Stimulated activated naive CD8-positive, alpha-beta T cell treated with anti-CD3 and anti-CD28 coated beads, Interleukin-15, amount 100 ng/mL, for 72 hours (primary cell): ENCODE data around the gene HDAC6.

ENCODE experiments used
- ATAC-seq: fragments of 150-1000 bp; cut with Tn5 transposase; 2 replicates; pipeline ENCODE4 v1.10.0; 2021; ENCODE audit warnings: mild to moderate bottlenecking, moderate library complexity
- DNase-seq, 2 donors: peaks; one replicate each; pipeline ENCODE4 v3.0.0; 2021 to 2022
- H3K27ac Mint-ChIP-seq, 2 donors: one replicate each; pipeline ENCODE4 v1.8.0; 2022; ENCODE audit warnings: mild to moderate bottlenecking in 2 of 2, mixed read lengths in 2 of 2, moderate library complexity in 2 of 2
- H3K27me3 Mint-ChIP-seq: one replicate; pipeline ENCODE4 v1.8.0; 2022; ENCODE audit warnings: mixed read lengths
- H3K4me1 Mint-ChIP-seq: one replicate; pipeline ENCODE4 v1.8.0; 2022; ENCODE audit warnings: mild to moderate bottlenecking, mixed read lengths
- H3K4me3 Mint-ChIP-seq, 2 donors: one replicate each; pipeline ENCODE4 v1.8.0; 2022; ENCODE audit warnings: mild to moderate bottlenecking in 2 of 2, mixed read lengths in 2 of 2, moderate library complexity in 1 of 2
- H3K9me3 Mint-ChIP-seq, 2 donors: one replicate each; pipeline ENCODE4 v1.8.0; 2022; ENCODE audit warnings: mixed read lengths in 2 of 2

The HDAC6 gene

DNA sequence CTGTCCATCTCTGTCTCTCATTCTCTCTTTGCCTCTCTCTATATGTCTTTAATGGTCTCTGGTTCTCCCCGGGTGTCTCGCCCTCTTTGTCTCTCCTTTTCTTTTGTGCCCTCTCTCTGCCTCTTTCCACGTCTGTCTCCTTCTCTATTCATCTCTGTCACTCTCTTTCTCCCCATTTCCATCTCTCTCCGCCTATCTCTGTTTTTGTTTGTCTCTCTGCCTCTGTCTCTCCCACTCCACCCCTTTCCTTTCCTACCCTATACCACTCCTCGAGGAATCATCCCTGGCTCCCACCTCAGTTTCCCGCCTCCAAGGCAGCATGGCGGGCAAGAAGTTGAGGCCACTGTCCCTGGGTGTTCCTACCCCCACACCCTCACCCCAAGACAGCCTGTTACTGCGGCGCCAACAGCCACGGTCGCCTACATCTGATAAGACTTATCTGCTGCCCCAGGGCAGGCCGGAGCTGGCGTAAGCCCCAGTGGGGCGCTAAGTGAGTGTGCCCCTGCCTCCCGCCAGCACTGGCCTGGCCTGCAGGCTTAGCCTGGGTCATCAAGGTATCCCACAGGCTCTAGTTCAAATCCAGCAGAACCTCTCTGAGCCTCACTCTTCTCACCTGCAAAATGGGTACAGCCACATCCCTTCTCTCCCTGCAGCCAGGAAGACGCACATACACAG lies 16.2 kb upstream of the HDAC6 start:
- Mint-ChIP-seq H3K4me1 (peaks cover 19% of the 10 kb centered on the region), H3K27ac (peak overlapping the region; percentile 1 to 40), H3K9me3 (no peaks in the 10 kb centered on the region), H3K4me3 (no peak overlapping the region), H3K27me3 (no peaks in the 10 kb centered on the region)
- ATAC-seq (no peak), DNase-seq (no peak)

- Mint-ChIP-seq H3K27ac (peak within 1 kb of the TSS; percentile 23 to 48), H3K9me3 (no peaks in the 10 kb centered on the region), H3K4me3 (no peak within 1 kb of the TSS), H3K27me3 (no peaks in the 10 kb centered on the region), H3K4me1 (peaks cover 19% of the 10 kb centered on the region)
- ATAC-seq (no peak), DNase-seq (no peak)
Observed at GRCh38 chrX:48786341-48786800, 15.5 kb upstream of the HDAC6 start, which contains the start of gene GATA1. Gene GATA1, plus strand, starts transcription at chrX:48786590. Its CDS starts 4,520 bp downstream, at chrX:48791110.

- no peaks in the 10 kb centered on the region for H3K9me3 Mint-ChIP-seq
- ATAC-seq: no peak
- peaks cover 19% of the 10 kb centered on the region for H3K4me1 Mint-ChIP-seq
- no peak overlapping the region for H3K4me3 Mint-ChIP-seq
- DNase-seq: no peak
- H3K27ac Mint-ChIP-seq: peak overlapping the region in 1 of 2 donors; percentile 48
- H3K27me3 Mint-ChIP-seq: no peaks in the 10 kb centered on the region
Observed at GRCh38 chrX:48786825-48787504, 14.9 kb upstream of the HDAC6 start.

DNA sequence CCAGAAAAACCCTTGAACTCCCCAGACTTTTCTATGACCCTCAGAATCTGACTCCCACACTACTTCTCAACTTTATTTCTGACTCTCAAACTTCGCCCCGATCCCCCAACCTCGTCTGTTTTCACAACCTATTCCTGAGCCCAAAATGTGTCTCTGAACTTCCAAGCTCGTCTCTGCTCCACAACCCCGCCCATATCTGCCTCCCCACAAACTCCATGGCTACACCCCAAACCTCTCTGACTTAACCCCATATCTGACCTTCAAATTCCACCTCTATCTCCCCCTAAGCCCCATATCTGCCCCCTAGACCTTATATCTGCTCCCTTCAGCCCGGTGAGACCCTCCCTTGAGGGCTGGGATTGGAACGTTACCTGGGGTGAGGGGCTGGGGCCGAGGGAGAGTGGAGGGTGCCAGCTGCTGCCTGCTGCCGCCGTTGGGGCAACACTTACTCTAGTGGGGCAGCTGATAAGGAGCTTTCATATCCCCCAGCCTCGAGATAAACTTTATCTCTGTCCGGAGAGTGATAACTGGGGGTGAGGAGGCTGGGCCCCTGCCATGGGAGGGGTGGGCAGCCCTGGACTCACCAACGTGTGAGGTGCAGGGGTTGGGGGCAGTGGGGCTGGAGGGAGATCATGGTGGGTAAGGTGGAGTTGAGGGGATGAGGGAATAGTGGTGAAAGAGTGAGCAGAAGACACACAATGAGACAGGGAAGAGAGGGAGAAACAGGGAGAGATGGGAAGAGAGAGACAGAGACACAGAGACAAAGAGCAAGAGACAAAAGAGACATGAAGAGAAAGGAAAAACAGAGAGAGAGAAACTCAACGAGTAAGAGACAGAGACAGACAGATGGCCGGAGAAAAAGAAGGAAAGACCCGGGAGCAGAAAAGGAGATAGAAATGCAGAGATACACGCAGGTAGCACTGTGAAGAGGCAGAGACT lies 14.1 kb upstream of the HDAC6 start:
- no peak overlapping the region for H3K4me3 Mint-ChIP-seq
- H3K27ac Mint-ChIP-seq: peak overlapping the region in 1 of 2 donors; percentile 52
- ATAC-seq (no peak), DNase-seq (no peak)
- no peaks in the 10 kb centered on the region for H3K9me3 Mint-ChIP-seq
- H3K27me3 Mint-ChIP-seq: no peaks in the 10 kb centered on the region
- peaks cover 19% of the 10 kb centered on the region for H3K4me1 Mint-ChIP-seq

DNA sequence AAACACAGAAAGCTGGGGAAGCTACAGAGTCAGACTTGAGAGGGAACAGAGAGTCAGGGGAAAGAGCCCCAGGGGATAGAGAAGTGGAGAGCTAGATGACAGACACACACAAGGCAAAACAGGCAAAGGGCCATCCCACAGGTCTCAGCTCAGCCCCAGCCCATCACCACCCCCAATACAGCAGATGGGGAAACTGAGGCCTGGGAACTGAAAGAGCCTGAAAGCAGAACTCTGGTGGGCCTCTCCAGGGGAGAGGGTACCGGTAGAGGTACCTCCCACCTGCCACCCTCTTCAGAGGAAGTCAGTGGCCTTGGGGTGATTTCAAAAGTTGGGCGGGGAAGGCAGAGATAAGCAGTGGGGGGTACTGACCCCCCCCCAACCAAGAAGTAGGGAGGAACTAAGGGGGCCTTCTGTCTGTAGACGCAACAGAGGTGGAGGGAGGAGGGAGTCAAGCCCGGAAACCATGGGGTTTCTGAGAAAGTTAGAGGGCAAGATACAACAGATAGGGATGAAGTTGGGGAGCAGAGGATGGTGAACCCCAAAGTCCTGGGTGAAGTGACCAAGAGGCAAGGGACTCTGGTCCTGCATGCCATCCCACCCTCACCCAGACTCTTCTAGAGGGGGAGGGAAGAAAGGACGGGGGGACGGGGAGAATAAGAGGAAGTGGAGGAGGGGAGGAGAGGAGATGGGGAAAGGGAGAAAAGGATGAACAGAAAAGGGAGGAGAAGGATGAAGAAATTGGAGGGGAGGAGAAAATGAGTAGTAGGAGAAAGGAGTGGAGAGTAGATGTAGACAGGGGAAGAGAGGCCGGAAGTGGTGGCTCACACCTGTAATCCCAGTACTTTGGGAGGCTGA lies 12.3 kb upstream of the HDAC6 start:
- DNase-seq (no peak), ATAC-seq (no peak)
- Mint-ChIP-seq H3K9me3 (no peaks in the 10 kb centered on the region), H3K27ac (peak overlapping the region; percentile 40 to 81), H3K27me3 (no peaks in the 10 kb centered on the region), H3K4me1 (peaks cover 19% of the 10 kb centered on the region), H3K4me3 (peak overlapping the region in 1 of 2 donors; percentile 18)

- H3K9me3 Mint-ChIP-seq: no peaks in the 10 kb centered on the region
- H3K27me3 Mint-ChIP-seq: no peaks in the 10 kb centered on the region
- no peak for DNase-seq
- H3K27ac Mint-ChIP-seq: peak overlapping the region in 1 of 2 donors; percentile 41
- ATAC-seq: no peak
- no peak overlapping the region for H3K4me3 Mint-ChIP-seq
- H3K4me1 Mint-ChIP-seq: peaks cover 19% of the 10 kb centered on the region
Observed at GRCh38 chrX:48790477-48790876, 11.4 kb upstream of the HDAC6 start.

DNA sequence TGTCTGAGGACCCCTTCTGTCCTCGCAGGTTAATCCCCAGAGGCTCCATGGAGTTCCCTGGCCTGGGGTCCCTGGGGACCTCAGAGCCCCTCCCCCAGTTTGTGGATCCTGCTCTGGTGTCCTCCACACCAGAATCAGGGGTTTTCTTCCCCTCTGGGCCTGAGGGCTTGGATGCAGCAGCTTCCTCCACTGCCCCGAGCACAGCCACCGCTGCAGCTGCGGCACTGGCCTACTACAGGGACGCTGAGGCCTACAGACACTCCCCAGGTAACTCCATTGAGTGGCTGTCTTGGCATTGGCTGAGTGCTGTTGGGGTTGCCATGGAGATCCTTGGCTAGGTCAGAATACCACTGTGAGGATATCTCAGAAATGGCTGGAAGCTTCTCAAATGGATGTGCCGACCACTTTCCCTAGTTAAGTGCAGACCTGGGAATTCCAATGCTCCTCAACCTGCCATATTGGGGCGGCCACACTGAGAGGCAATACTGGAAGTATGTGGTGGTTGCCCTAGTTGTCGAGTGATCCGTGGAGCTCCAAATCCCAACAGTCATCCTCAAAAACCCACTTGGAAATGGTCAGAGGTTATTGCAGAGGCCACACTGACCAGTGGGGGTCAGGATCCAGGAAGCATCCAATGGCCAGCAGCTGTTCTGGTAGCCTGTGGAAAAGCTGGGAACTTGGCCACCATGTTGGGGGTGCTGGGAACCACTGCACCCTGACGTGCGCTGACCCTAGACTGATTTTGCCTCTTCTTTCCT lies 10.6 kb upstream of the HDAC6 start:
- Mint-ChIP-seq H3K27ac (no peak overlapping the region), H3K4me3 (no peak overlapping the region), H3K4me1 (peaks cover 19% of the 10 kb centered on the region), H3K27me3 (no peaks in the 10 kb centered on the region), H3K9me3 (no peaks in the 10 kb centered on the region)
- ATAC-seq (no peak), DNase-seq (no peak)

- DNase-seq: no peak
- Mint-ChIP-seq H3K4me3 (no peak overlapping the region), H3K27ac (peak overlapping the region in 1 of 2 donors; percentile 34), H3K27me3 (no peaks in the 10 kb centered on the region), H3K4me1 (peaks cover 19% of the 10 kb centered on the region), H3K9me3 (no peaks in the 10 kb centered on the region)
- ATAC-seq: no peak
Observed at GRCh38 chrX:48792219-48792618, 9.6 kb upstream of the HDAC6 start.

DNA sequence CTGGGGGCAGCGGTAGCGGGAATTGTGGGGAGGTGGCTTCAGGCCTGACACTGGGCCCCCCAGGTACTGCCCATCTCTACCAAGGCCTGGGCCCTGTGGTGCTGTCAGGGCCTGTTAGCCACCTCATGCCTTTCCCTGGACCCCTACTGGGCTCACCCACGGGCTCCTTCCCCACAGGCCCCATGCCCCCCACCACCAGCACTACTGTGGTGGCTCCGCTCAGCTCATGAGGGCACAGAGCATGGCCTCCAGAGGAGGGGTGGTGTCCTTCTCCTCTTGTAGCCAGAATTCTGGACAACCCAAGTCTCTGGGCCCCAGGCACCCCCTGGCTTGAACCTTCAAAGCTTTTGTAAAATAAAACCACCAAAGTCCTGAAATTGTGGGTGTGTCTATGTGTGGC lies 7.9 kb upstream of the HDAC6 start:
- no peak overlapping the region for H3K4me3 Mint-ChIP-seq
- no peak for DNase-seq
- peak; percentile 28 for ATAC-seq
- no peaks in the 10 kb centered on the region for H3K9me3 Mint-ChIP-seq
- H3K27ac Mint-ChIP-seq: peak overlapping the region in 1 of 2 donors; percentile 77
- peaks cover 13% of the 10 kb centered on the region for H3K4me1 Mint-ChIP-seq
- H3K27me3 Mint-ChIP-seq: no peaks in the 10 kb centered on the region

- Mint-ChIP-seq H3K4me1 (peaks cover 8% of the 10 kb centered on the region), H3K4me3 (no peak overlapping the region), H3K27me3 (no peaks in the 10 kb centered on the region), H3K27ac (peak overlapping the region in 1 of 2 donors; percentile 31), H3K9me3 (no peaks in the 10 kb centered on the region)
- DNase-seq (no peak), ATAC-seq (no peak)
Observed at GRCh38 chrX:48794340-48794910, 7.4 kb upstream of the HDAC6 start.

- Mint-ChIP-seq H3K27ac (no peak overlapping the region), H3K9me3 (no peaks in the 10 kb centered on the region)
Observed at GRCh38 chrX:48794911-48795515, 6.9 kb upstream of the HDAC6 start.

GRCh38 chrX:48798318-48798717 lies 3.5 kb upstream of the HDAC6 start:
- DNase-seq (no peak), ATAC-seq (no peak)
- Mint-ChIP-seq H3K9me3 (no peaks in the 10 kb centered on the region), H3K27ac (no peak overlapping the region), H3K4me3 (no peak overlapping the region), H3K27me3 (no peaks in the 10 kb centered on the region), H3K4me1 (peaks cover 18% of the 10 kb centered on the region)

More at GRCh38 chrX:48794911-48795515, 6.9 kb upstream of the HDAC6 start:
- no peaks in the 10 kb centered on the region for H3K27me3 Mint-ChIP-seq
- ATAC-seq (no peak), DNase-seq (no peak)
- no peak overlapping the region for H3K4me3 Mint-ChIP-seq
- H3K4me1 Mint-ChIP-seq: peaks cover 3% of the 10 kb centered on the region

- Mint-ChIP-seq H3K4me1 (peaks cover 21% of the 10 kb centered on the region), H3K27ac (peak overlapping the region; percentile 98 to 99), H3K4me3 (peak overlapping the region; percentile 92 to 97), H3K27me3 (no peaks in the 10 kb centered on the region), H3K9me3 (no peaks in the 10 kb centered on the region)
- DNase-seq (no peak), ATAC-seq (no peak)
Observed at GRCh38 chrX:48800574-48801279, 1.1 kb upstream of the HDAC6 start.
